ENCODE data around the gene ATP8B4.
"Not testable (repeated sequence)": the region's sequence is repeated elsewhere in the genome, so short reads cannot be mapped to it uniquely, and the experiment has no call there.

The ATP8B4 gene

DNA sequence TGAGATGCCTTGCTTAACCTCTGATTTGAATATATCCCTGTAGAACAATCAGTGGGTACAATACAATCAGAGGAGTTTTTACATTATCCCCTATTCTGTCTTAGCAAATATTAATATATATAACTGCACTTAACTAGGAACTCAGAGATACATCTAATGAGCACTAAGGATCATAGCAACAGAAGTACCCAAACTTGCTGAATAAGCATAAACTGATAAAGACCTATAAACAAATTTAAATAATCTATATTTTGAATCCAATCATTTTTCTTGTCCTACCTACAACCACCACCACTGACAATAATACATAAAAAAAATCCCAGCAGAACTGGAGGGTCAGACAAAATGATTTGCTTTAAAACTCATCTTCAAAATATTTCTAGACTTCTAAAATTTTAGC, 106.2 kb downstream of the ATP8B4 start:
- DNase-seq = no peak

DNA sequence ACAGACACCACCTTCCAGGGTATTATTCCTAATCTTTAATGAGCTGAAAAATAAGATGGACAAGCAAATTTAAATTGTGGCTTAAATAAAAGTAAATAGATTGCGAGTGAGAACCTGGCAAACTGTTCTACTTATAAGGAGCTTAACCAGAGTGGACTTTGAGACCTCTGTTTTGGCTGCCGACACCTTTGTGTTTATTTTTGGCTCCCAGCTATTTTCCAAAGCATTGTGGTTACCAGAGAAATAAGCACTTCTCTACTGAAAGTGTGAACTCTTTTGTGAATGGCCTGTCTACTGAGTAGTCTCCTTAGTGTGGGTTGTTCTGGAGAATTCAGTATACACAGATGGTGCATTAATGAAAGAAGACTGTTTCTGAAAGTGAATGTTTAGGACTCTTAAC, 109.4 kb downstream of the ATP8B4 start:
- DNase-seq = no peak

DNA sequence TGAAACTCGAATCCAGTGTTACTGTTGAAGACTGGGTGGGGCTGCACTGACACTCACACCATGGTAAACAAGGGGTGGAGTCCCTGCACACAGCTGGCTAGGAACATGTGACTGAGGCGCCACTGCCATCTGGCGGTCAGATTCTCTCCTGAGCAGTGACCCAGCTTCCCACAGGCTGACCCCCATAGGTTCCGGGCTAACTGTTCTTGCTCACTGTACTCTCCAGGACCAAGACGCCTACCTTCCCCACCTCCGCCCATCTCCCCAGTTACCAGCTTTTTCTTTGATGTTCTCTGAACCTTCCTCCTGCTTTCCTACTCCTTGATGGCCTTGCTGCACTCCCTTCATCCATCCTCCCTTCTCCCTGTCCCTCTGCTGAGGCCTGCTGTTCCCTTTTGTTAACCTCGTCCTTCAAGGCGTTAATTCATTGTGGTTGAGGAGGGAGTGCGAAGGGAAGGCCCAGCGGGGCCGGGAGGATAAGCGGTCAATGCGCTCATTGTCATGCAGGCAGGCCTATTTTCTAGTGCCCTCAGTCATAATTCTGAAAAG, 115.2 kb downstream of the ATP8B4 start:
- DNase-seq = peak; percentile 58 to 66 (median 62)

DNA sequence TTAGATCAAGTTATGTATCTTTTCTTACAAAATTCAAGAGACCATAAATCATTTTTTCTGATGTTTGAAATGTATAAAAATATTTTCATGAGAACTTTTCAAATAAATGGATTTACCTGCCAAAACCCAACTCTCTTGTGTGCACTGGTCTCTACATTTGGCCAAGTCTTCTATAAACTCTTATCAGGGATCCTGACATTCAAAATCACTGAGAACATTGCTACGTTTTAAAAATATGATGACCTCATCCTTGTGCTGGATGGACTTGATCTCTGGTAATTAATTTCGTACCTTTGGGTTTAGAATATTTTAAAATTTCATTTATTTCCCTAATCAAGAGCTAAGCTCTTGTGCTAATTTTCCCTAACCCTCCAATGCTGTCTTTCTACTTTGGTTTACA, 127.4 kb downstream of the ATP8B4 start:
- no peak for DNase-seq

DNA sequence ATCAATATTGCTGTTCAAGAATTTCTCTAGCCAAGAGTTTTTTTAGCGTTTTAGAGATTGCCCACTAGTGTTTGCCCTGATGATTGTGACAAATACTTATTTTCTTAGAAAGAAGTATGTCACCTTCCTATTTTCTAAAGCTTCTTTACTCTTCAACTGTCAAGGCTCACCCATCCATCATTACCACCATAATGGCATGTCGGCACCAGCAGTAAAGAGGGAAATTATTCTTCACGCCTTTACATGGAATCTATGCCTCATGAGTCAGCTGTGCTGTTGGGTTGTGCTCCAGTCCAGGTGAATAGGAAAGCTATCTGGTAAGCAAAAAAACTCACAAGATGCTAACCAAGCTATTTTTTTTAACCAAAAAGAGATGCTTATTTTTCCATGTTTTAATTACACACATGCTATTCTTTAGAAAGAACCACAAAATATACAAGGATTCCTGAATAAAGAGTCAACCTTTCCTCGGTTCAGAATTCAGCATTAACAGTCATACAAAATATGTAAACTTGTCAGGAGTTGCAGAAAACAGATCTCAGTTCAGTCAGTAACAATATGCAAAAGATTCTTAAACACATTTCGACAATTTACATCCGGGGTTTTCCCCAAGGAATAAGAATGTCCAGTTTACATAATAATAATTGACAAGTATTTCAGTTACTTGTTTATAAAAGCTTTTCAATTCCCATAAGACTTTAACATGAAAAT, 128.0 kb downstream of the ATP8B4 start:
- no peak for DNase-seq

DNA sequence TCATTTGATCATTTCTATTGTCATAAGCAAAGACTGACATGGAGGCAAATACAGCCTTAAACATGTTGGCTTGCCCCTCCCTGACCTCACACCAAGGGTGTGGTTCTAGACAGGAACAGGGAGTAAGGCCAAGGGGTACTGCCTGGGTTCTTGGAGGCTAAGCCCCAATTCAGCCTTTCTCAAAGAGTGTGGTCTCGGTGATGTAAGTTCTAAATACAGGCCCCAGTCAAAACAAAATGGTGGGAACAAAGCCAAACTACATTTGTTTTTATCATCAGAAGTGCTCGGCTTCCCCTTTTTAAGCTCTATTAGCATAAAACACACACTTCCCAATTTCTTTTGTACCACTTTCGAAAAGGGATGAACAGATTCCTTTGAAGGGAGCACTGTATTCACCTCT, 129.5 kb downstream of the ATP8B4 start:
- peak; percentile 23 to 64 (median 48) for DNase-seq

DNA sequence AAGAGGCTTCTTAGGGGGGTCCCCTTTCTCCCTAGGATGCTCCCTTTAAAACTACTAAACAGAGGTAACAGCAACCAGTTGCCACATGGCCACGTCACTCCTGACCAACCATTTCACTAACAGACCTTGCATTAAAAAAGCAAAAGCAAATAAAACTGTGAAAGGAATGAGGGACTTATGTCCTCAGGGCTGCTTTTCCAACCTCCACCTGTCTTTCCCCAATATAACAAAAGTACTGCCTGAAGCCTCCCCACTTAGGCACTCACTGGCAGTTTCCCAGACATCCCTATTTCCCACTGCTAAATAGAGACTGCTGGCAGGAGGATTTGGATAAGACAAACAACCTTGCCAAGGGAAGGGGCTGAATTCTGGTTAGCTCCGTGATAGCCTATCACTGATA, 130.3 kb downstream of the ATP8B4 start:
- no peak for DNase-seq

DNA sequence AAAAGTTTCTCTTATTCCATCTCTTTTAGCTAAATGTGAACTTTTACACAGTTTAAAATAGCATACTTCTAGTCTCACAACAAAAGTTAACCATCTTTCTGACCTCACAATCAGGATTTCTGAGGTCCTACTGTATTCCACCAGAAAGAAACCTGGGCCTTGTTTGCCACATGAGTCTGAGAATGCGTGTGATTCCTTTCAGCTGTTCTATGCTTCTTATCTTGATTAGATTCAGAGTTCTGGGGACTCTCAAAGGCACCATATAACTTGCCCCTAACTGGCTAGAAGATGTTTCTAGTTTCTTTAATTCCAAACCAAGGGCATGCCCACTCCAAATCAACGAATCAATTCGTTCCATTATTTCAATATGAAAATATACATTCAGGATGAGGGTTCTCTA, 131.1 kb downstream of the ATP8B4 start:
- no peak for DNase-seq

DNA sequence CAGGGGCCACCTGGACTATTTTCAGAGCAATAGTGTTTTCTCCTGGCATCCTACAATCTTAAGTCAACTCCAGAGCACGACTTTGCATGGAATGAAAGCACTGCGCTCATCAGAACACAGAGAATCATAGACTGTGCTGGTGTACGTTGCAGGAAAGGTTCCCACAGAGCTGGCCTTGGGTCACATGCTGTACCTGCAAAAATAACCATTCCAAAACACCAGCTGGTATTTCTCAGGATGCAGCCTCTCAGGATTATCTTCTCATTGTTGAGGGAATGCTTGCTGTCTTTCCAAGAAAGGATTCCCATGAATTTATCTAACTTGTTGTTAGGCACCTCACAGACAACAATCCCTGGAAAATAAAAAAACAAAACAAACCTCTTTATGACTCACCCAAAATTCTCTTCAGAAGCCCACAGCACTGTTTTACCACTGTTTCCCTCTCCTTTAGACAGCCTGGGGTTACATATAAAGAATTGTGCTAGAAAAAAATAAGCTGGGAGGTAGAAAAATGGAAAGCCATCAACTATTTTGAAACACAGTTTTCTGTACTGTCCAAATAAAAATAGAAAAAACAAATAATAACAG, 131.7 kb downstream of the ATP8B4 start:
- DNase-seq = no peak

DNA sequence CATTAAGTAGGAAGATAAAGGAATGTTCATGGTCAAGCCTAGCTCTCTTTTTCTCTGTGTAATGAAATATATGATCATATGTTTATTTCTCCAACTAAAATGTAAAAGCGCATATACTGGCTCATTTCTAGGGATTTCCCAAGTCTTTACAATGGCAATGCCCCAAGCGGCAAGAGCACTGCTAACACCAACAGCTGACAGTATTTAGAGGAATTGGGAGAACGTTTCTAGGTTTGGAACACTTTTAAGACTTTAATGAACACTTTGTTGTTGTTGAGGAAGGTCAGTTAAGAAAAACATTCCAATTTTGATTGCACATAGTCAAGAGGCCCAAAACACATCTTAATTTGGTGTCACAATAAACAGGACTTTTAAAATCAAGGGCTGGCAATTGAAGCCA, 132.7 kb downstream of the ATP8B4 start:
- DNase-seq = no peak

DNA sequence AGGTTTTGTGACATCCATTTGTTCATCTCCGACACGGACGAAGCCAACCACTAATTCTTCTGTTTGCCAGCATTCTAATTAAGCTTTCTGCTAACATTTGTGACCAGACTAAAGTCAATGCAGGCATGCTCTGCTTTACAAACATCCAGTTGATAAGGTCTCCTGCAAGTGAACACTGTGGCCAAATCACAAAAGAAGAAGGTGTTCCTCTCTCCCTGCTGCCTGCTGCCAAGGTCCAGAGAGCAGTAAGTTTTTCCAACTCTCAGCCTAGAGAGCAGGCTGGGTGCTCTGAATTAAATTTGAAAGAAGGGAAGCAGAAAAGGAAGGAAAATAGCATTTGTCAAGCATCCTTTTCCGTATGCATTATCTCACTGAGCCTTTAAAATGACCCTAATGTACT, 133.6 kb downstream of the ATP8B4 start:
- no peak for DNase-seq

DNA sequence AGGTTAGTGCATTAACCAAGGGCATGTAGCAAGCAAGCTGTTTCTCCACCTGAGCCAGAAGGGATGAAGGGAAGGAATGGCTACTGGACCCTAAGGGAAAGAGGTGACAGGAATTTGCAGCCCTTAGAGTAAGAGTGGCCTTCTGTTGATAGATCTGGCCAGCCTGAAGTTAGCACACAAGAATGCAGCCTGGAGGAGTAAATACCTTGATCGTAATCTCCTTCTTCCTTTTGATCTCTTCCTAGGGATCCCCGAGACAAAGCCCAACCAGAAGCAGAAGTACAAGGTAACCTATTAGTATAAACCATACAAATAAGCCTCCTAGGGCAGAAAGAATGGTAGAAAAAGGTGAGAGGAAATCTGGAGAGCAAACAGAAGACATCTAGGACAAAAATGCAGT, 134.6 kb downstream of the ATP8B4 start:
- DNase-seq = no peak

DNA sequence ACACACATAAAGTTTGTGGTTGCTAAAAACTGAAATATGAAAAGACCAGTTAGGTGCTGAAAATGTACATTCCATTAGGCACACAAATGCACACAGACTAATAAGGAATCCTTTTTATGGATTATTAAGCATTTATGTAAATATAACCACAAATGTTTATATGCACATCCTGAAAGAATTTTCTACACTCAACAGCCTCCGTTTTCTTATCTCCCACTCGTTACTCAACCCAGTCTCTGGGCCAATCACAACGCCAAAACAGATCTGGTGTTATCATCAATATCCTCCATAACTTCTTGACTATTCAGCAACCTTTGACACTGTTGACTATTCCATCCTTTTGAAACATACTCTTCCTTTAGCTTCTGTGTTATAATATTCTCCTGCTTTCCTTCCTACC, 136.4 kb downstream of the ATP8B4 start:
- no peak for DNase-seq

DNA sequence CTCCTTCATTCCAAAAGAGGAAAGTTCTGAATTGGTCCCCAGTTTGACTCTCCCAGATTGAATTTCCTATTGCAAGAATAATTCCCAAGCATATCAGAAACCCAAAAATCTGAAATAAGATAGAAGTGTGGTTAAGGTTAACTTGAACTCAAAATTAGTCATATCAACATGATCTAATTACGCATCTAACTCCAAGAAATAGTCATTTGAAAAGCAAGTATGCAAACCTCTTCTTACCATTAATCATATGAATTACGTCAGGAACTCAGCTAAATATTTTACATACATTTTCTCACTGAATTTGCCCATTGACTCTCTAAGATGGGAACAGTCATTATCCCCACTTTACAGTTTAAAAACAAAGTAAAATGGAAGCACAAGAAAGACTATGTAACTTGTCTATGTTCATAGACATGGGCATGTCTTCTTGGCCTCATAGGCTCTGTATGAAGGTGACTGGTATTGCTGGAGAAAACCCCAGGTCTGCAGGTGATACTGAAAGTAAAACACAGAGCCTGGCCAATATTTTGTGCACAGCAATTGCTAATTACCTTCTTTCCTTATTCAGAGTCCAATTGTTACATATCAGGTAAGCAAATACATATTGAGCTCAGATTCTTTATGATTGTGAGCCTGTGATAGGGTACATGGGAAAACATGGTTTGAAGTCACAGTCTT, 139.2 kb downstream of the ATP8B4 start:
- no peak for DNase-seq

DNA sequence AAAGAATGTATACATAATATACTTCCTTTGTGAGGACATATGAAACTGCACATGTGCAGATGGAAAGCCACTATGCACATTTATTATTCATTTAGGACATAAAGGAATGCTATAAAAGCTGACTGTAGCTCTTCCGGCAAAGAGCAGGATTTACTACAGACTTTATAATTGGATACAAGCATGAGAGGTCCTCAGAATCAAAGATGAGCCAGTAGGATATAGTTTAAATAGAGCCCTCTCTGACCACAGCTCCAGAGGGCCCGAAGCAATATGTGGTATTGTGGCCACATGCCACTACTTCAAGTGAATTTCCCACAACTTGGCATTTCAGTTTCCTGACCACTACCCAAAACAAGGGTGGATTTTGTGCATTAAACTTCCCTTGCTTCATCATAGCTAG, 140.9 kb downstream of the ATP8B4 start:
- no peak for DNase-seq

DNA sequence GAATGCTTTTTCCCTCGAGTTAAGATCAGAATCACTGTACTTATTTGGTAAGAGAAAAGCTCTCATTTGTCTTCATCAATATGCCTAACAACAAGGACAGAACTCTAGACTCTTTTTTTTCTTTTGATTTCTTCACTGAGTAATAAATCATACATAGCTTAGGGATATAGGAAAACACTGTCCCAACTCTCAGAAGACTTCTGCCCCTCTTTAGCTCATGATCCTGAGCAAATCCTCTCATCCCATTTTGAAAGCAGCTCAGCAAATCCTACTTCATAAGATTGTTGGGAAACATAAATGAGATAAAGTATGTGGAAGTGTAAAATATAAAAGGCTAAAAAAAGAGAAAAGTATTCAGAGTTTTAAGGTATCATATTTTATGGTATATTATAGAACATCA, 141.7 kb downstream of the ATP8B4 start:
- DNase-seq = no peak

DNA sequence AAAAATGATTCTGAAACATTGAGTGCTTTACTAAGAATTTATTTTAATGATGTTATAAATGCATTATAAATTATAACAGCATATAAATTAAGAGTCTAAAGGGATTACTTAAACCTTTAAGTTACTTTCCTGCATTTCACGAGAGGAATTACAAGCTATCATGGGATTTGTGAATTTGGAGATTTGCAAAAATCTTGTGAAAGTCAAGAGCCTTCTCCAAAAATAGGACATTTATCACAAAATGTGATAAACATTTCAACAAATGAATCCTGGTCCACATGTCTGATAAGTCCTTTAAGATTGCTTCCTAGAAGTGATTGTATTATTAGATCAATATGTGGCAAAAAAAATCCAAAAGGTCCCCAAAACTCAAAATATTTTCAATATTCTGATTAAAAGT, 154.5 kb downstream of the ATP8B4 start:
- DNase-seq = no peak

DNA sequence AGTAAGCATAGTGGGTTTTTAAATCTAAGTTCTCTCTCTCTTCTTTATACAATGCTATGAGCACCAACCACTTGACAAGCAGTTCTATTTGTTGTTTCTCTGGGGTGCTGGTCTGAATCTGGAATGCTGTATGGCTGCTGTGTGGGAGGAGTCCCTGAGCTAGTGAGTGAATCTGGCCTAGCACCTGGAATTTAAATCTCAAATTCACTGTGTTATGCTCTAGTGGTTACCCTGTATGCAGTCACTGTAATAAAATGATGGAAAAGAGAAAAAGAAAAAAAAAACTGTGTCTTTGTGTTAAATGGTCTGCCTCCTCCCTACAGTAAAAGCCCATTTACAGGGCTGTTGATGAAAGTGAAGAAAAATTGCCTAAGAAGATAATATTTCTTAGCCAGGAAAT, 155.0 kb downstream of the ATP8B4 start:
- no peak for DNase-seq

DNA sequence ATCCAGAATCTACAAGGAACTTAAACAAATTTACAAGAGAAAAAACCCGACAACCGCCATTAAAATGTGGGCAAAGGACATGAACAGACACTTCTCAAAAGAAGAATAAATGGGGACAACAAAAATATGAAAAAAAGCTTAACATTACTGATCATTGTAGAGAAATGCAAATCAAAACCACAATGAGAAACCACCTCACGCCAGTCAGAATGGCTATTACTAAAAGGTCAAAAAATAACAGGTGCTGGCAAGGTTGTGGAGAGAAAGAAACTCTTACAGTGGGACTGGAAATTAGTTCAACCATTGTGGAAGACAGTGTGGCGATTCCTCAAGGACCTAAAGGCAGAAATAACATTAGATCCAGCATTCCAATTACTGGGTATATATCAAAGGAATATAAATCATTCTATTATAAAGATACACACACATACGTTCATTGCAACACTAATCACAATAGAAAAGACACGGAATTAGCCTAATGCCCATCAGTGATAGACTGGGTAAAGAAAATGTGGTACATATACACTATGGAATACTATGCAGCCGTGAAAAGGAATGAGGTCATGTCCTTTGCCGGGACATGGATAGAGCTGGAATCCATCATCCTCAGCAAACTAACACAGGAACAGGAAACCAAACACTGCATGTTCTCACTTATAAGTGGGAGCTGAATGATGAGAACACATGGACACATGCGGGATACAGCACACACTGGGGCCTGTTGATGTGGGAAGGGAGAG, 155.8 kb downstream of the ATP8B4 start:
- DNase-seq = not testable (repeated sequence)

DNA sequence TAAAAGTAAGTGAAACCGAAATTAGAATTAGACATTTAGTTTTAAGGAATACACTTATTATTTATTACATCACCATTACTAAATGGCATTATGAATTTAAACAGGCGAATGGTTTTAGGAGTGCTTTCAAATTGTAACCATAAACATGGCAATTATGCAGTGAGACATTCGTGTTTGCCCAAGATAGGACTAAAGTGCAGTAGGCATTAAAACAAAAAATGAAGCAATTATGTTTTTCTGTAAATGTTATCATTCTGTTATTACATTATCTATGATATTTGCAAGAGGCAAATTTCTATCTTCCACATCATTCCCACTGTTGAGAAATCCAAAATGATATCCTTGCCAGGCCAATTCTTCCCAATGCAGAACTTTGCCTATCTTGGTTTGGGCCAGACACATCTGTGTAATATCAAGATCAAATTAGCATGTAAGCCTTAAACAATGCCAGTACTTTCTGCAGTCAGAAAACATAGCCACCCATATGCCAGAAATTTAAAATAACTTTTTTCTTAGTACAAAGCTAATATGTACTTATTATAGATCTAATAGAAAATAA, 156.9 kb downstream of the ATP8B4 start:
- DNase-seq = no peak

DNA sequence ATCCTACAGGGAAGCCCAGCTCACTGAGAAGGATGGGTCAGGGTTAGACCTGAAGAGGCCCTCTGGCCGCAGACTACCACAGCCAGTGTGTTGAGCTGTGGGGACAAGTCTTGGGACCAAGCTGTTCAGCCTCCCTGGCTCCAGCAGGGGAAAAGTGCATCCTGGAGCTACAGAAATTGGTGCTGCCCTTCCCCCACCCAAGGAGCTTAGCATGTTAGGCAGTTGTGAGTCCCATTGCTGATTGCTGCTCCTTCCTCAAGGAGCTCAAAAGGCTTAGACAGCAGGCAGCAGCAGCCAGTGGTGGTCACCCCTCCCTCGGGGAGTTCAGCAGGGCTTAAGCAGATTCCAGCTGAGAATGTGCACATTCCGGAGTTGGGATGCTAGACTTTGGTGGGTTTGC, 165.6 kb downstream of the ATP8B4 start:
- DNase-seq = no peak

DNA sequence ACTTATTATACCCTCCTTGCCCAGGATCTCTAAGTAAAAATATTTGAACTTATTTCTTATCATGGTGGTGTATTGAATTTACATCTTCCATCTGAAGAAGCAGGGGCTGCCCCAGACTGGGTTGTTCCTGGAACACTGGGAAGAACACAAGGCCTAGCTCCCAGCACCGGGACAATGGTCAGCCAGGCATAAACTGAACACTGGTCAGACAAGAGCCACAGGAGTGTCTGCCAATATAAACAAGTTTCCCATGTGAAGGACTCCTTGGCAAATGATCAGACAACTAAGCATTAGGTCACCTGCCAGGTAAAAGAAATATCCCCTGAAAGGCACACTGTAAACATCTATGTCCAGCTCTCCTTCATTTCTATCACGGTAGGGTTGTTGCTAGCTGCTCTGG, 172.4 kb downstream of the ATP8B4 start:
- DNase-seq = no peak

DNA sequence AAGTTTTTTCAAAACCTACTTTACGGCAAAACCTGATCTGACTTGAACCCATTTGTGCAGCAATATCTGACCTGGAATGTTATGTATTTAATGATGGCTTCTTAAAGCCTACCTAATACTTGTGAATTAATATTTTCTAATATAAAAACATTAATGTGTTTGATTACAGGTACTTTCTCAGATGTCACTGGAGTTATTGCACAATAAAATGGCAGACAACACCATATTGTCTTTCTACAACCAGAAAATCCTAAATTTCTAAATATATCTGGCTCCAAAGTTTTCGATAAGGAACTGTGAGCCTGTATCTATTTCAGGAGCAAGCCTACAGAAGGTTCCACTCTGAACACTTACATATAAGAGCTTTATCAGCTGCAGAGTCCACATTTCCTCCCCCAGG, 184.5 kb downstream of the ATP8B4 start:
- DNase-seq = no peak

Data from suppressor macrophage (primary cell).